Measurements from ENCODE around the gene METTL22. TPM values are rescaled to one million over a fixed set of nuclear protein-coding genes. Genes with fewer than 3 reads are reported as not detected.
"Not testable (repeated sequence)": the region's sequence is repeated elsewhere in the genome, so short reads cannot be mapped to it uniquely, and the experiment has no call there.

METTL22 gene
- total and polyA plus RNA-seq, 4 donors, result 6.5 to 17.9 (median 14.4) TPM

DNA sequence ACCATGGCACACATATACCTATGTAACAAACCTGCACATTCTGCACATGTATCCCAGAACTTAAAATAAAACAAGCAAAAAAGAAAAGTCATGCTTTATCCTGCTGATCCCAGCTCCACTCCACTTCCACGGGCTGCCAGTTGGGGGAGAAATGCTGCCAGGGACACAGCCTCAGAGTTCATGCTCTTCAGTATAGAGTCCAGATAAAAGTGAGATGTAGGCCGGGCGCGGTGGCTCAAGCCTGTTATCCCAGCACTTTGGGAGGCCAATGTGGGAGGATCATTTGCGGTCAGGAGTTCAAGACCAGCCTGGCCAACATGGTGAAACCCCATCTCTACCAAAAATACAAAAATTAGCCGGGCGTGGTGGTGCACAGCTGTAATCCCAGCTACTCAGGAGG is 30.5 kb downstream of the METTL22 start:
- not testable (repeated sequence) for H3K27ac ChIP-seq (ENCODE audit: low read depth in 1 of 2, low read length in 2 of 2); H3K4me3 ChIP-seq (ENCODE audit: low read depth in 1 of 3, low read length in 3 of 3); H3K9me3 ChIP-seq (ENCODE audit: control insufficient read depth in 4 of 4, low read length in 3 of 4); H3K27me3 ChIP-seq (ENCODE audit: control insufficient read depth in 4 of 4, insufficient read depth in 4 of 4, low read length in 3 of 4); H3K9ac ChIP-seq (ENCODE audit: low read depth in 1 of 2, low read length in 2 of 2); H3K4me1 ChIP-seq (ENCODE audit: control insufficient read depth in 4 of 4, insufficient read depth in 4 of 4, low read length in 3 of 4); DNase-seq (ENCODE audit: low spot score)
- H3K36me3 ChIP-seq (ENCODE audit: control insufficient read depth in 4 of 4, insufficient read depth in 3 of 4, low read depth in 1 of 4, low read length in 3 of 4), result peaks cover 7 to 15% (median 9%) of the 10 kb centered on the region in 4 donors
- 61% methylated on average over 7 of the region's 7 CpGs for WGBS
- peak; percentile 18 to 48 for TF ChIP-seq RAD21 (IDR thresholded peaks at IDR 0.05)
- peak; percentile 18 for TF ChIP-seq CTCF (IDR thresholded peaks at IDR 0.05; ENCODE audit: low read depth, low read length, missing input control)

DNA sequence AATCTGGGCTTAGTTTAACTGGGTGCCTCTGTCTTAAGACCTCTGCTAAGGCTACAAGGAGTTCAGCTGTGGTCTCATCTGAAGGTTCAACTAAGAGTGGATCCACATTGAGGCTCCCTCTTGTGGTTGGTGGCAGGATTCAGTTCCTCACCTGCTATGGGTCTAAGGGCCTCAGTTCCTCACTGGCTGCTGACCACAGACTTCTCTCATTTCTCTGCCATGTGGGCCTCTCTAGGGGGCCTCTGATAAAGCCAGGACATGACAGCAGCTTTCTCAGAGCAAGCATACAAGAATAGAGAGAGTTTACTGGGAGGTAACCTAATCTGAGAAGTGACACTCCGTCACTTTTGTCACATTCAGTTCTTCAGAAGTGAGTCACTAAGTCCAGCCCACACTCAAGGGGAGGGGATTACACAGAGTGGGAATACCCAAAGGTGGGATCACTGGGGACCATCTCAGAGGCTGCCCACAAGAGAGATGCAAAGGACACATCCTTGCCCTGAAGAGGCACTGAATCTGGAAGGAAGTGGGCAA is 33.8 kb downstream of the METTL22 start:
- Histone ChIP-seq H3K4me3 (ENCODE audit: low read depth in 1 of 3, low read length in 3 of 3) (no peak overlapping the region), H3K9me3 (ENCODE audit: control insufficient read depth in 4 of 4, low read length in 3 of 4) (no peaks in the 10 kb centered on the region), H3K36me3 (ENCODE audit: control insufficient read depth in 4 of 4, insufficient read depth in 3 of 4, low read depth in 1 of 4, low read length in 3 of 4) (no peaks in the 10 kb centered on the region), H3K9ac (ENCODE audit: low read depth in 1 of 2, low read length in 2 of 2) (no peak overlapping the region), H3K27me3 (ENCODE audit: control insufficient read depth in 4 of 4, insufficient read depth in 4 of 4, low read length in 3 of 4) (no peaks in the 10 kb centered on the region), H3K4me1 (ENCODE audit: control insufficient read depth in 4 of 4, insufficient read depth in 4 of 4, low read length in 3 of 4) (no peaks in the 10 kb centered on the region), H3K27ac (ENCODE audit: low read depth in 1 of 2, low read length in 2 of 2) (no peak overlapping the region)
- WGBS, result 90% methylated on average over 1 of the region's 1 CpG
- TF ChIP-seq TAF1 (conservative IDR thresholded peaks at IDR 0.05), result no peak
- TF ChIP-seq, protein P1, sequence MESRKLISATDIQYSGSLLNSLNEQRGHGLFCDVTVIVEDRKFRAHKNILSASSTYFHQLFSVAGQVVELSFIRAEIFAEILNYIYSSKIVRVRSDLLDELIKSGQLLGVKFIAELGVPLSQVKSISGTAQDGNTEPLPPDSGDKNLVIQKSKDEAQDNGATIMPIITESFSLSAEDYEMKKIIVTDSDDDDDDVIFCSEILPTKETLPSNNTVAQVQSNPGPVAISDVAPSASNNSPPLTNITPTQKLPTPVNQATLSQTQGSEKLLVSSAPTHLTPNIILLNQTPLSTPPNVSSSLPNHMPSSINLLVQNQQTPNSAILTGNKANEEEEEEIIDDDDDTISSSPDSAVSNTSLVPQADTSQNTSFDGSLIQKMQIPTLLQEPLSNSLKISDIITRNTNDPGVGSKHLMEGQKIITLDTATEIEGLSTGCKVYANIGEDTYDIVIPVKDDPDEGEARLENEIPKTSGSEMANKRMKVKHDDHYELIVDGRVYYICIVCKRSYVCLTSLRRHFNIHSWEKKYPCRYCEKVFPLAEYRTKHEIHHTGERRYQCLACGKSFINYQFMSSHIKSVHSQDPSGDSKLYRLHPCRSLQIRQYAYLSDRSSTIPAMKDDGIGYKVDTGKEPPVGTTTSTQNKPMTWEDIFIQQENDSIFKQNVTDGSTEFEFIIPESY (IDR thresholded peaks at IDR 0.05), result no peak
- TF ChIP-seq, protein P2, sequence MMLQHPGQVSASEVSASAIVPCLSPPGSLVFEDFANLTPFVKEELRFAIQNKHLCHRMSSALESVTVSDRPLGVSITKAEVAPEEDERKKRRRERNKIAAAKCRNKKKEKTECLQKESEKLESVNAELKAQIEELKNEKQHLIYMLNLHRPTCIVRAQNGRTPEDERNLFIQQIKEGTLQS (IDR thresholded peaks at IDR 0.05), result no peak
- no peak for TF ChIP-seq RXRA (IDR thresholded peaks at IDR 0.05)
- no peak for TF ChIP-seq FOXA1 (IDR thresholded peaks at IDR 0.05)
- no peak for TF ChIP-seq SP1 (IDR thresholded peaks at IDR 0.05)
- peak; percentile 63 for TF ChIP-seq CTCF (IDR thresholded peaks at IDR 0.05; ENCODE audit: low read depth, low read length, missing input control)
- TF ChIP-seq HNF4G (IDR thresholded peaks at IDR 0.05), result no peak
- peak; percentile 74 to 83 for TF ChIP-seq RAD21 (IDR thresholded peaks at IDR 0.05)
- TF ChIP-seq EGR1 (IDR thresholded peaks at IDR 0.05; ENCODE audit: low read depth in 2 of 2), result no peak
- TF ChIP-seq NR2F2 (IDR thresholded peaks at IDR 0.05), result no peak
- DNase-seq (ENCODE audit: low spot score), result no peak

DNA sequence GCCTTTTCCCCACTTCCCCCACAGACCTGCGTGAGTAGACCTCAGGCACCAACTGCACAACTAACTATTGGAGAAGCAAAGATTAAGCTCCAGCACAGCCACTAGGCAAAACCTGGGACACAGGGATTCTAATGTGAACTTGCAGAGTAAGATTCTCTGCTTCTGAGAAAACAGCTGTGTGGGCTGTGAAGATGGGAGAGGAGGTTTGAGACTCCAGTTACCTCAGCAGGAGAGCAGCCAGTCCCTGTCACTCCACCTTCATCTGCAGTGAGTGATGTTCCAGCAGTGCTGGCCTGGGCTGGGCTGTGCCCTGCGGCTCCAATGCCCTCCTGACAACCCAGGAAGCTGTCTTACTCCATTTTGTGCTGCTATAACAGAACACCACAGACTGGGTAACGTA is 34.9 kb downstream of the METTL22 start:
- Histone ChIP-seq H3K9me3 (ENCODE audit: control insufficient read depth in 4 of 4, low read length in 3 of 4) (no peaks in the 10 kb centered on the region), H3K36me3 (ENCODE audit: control insufficient read depth in 4 of 4, insufficient read depth in 3 of 4, low read depth in 1 of 4, low read length in 3 of 4) (no peaks in the 10 kb centered on the region), H3K4me1 (ENCODE audit: control insufficient read depth in 4 of 4, insufficient read depth in 4 of 4, low read length in 3 of 4) (no peaks in the 10 kb centered on the region), H3K27me3 (ENCODE audit: control insufficient read depth in 4 of 4, insufficient read depth in 4 of 4, low read length in 3 of 4) (no peaks in the 10 kb centered on the region), H3K4me3 (ENCODE audit: low read depth in 1 of 3, low read length in 3 of 3) (no peak overlapping the region), H3K27ac (ENCODE audit: low read depth in 1 of 2, low read length in 2 of 2) (no peak overlapping the region), H3K9ac (ENCODE audit: low read depth in 1 of 2, low read length in 2 of 2) (no peak overlapping the region)
- no peak for DNase-seq (ENCODE audit: low spot score)
- 61% methylated on average over 3 of the region's 3 CpGs for WGBS
- TF ChIP-seq MAX (IDR thresholded peaks at IDR 0.05), result no peak
- TF ChIP-seq HNF4G (IDR thresholded peaks at IDR 0.05), result no peak
- TF ChIP-seq, protein P1 (IDR thresholded peaks at IDR 0.05), result no peak
- TF ChIP-seq GABPA (IDR thresholded peaks at IDR 0.05 in 1 of 2, conservative IDR thresholded peaks at IDR 0.05 in 1 of 2), result no peak
- TF ChIP-seq NR2F2 (IDR thresholded peaks at IDR 0.05), result no peak
- no peak for TF ChIP-seq RXRA (IDR thresholded peaks at IDR 0.05)
- TF ChIP-seq HNF4A (conservative IDR thresholded peaks at IDR 0.05), result no peak
- TF ChIP-seq RAD21 (IDR thresholded peaks at IDR 0.05), result no peak
- TF ChIP-seq JUND (IDR thresholded peaks at IDR 0.05), result no peak
- TF ChIP-seq CTCF (IDR thresholded peaks at IDR 0.05; ENCODE audit: low read depth, low read length, missing input control), result no peak
- no peak for TF ChIP-seq FOXA2 (IDR thresholded peaks at IDR 0.05)

Measured in liver (tissue), 9 donors.